SIG-M5 (cell line): ENCODE measurements around the gene BMP8B.
"Not testable (repeated sequence)": the region's sequence is repeated elsewhere in the genome, so short reads cannot be mapped to it uniquely, and the experiment has no call there.

Source experiments
- DNase-seq: peaks from one replicate; lab custom pipeline; 2025; lab: John Stamatoyannopoulos, UW

The BMP8B gene

GRCh38 chr1:39777896-39778295 lies 10.8 kb downstream of the BMP8B start:
- DNase-seq: not testable (repeated sequence)

DNA sequence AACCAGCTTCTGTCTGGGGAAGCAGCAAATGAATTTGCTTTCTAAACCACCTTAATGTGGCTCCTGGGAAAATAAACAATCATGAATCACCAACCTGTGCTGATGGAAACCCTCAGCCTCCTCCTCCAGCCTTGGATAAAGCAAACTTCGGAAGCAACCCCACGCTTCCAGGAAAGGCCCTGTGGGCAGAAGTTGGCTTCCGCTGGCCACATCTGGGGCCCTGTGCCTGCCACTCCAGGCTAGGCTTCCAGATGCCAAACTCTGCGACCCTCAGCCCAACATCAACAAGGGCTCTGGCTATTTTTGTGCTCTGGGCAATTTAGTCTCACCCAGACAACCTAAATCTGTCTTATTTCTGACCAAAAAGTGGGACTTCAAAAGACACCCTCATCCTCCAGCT lies 11.4 kb downstream of the BMP8B start:
- DNase-seq: no peak

DNA sequence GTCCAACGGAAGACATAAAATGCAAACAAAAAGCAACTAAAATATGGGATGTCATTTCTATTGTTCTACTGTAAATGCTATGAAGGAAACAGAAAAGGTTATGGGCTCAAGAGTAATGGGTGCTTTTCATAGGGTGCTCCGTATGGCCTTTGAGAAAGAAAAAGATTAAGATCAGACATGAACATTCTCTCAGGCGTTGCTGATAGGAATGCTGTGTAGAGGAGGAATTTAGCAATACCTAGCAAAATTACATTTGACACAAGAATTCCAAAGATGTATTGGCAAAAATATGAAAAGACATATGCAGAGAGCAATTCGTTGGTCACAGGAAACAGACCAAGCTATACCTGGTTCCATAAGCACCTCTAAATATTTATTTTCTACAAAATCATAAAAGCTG lies 11.8 kb downstream of the BMP8B start:
- no peak for DNase-seq

- DNase-seq: no peak
Measured at GRCh38 chr1:39776400-39776713, 12.3 kb downstream of the BMP8B start.

DNA sequence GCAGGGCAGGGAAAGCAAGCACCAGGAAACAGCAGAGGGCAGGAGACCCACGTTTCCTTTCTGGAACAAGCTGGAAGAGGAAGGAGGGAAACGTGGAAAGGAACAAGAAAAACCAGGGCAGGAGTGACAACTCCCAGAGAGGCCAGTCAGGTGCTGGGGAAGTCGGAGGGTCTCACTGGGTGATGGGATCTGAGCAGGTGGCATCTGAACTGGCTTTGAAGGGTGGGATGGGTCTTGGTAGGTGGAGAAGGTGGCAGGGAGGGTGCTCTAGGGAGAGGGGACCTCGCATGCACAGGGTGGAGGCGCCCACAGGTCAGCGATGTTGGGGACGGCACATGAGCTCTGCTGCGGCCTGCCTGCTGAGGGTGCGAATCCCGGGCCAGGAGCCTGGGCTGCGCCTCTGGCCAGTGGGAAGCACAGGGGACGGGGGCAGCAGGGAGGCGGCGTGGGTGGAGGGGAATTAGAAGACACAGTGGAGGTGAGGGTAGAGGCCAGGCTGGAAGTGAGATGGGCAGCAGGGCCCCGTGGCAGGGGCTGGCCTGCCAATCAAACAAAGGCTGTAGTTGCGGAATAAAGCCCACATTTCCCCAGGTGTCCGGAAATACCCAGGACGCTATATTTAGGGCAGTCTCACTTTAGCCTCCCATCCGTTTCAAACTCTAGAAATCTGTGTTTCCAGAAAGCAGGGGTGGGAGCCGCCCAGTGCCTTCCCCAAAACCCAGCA lies 12.8 kb downstream of the BMP8B start:
- DNase-seq: not testable (repeated sequence)

- DNase-seq: not testable (repeated sequence)
Measured at GRCh38 chr1:39775141-39775540, 13.5 kb downstream of the BMP8B start.

DNA sequence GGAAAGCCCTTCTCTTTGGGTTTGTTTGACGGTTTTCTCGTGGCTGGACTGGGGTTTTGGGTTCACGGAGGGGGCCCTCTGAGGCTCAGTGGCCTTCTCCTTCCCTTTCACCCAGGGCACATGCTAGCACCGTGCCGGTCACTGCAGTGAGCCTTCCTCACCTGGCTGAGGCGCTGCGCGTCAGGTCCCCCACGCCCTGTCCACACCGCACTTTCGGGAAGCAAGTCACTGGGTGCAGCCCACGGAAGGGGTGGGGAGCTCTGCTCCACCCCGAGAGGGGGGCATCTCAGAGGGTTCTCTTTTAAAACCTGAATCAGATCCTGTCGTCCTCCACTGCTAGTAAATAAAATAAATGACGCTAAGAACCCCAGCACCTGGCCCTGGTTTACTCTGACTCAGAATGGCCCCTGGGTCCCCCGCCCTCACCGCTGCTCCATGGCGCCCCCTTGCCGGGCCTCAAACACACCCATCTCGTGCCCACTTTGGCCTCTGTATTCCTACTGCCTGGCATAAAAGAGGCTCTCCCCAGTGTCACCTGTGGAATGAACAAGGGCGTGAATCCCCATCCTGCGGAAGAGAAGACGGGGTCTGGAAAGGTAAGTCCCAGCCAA lies 15.2 kb downstream of the BMP8B start:
- not testable (repeated sequence) for DNase-seq

GRCh38 chr1:39771022-39771532 lies 17.6 kb downstream of the BMP8B start, which contains the start of gene OXCT2:
Gene OXCT2, minus strand, starts transcription at chr1:39771348. Its CDS starts 93 bp downstream, at chr1:39771255.
- DNase-seq: not testable (repeated sequence)

DNA sequence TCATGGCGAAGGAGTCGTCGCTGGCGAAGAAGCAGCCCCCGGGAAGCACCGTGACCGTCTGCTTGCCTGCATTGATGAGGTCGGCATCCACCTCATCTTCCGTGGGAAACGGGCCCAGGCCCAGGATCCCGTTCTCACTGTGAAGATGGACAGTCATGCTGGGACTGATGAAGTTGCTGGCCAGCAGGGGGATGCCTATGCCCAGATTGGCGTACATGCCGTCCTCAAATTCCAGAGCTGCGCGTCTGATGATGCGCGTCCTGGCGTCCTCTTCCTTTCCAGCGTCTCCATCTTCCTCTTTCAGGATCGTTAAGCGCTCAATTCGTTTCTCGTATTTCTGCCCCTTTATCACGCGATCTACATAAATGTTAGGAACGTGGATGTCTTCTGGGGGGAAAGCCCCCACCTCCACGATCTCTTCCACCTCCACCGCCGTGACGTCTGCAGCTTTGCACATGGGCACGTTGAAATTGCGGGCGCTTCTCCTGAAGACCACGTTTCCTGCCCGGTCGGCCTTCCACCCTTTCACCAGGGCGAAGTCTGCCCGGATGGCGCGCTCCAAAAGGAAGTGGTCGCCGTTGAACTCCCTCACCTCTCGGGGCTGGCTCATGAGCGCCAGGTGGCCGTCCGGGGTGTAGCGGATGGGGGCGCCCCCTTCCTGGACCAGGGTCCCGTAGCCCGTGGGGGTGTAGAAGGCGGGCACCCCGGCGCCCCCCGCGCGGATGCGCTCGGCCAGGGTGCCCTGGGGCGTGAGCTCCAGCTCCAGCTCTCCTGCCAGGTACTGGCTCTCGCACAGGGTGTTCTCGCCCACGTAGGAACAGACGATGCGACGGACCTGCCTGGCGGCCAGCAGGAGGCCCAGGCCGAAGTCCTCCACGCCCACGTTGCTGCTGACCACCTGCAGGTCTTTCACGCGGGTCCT lies 18.3 kb downstream of the BMP8B start:
- not testable (repeated sequence) for DNase-seq

GRCh38 chr1:39769502-39769901 lies 19.2 kb downstream of the BMP8B start:
- DNase-seq: not testable (repeated sequence)

DNA sequence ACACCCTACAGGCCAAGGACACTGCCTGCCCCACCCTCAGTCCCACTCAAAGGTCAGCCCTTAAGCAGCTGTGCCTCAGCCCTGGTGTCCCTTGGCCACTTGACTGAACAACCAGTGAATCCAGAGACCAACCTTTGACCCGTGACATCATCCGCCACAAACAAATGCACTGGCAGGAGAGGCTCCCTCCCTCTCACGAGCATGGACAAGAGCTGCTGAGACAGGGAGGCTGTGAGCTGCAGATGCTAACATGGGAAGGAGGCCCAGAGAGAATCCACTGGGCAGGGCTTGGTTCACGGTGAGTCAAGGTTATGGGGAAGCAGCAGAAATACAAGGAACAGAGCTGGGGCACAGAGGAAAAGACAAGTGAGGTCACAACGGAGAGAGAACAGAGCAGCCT lies 22.2 kb downstream of the BMP8B start:
- not testable (repeated sequence) for DNase-seq

- DNase-seq: not testable (repeated sequence)
Measured at GRCh38 chr1:39764512-39764911, 24.2 kb downstream of the BMP8B start.

DNA sequence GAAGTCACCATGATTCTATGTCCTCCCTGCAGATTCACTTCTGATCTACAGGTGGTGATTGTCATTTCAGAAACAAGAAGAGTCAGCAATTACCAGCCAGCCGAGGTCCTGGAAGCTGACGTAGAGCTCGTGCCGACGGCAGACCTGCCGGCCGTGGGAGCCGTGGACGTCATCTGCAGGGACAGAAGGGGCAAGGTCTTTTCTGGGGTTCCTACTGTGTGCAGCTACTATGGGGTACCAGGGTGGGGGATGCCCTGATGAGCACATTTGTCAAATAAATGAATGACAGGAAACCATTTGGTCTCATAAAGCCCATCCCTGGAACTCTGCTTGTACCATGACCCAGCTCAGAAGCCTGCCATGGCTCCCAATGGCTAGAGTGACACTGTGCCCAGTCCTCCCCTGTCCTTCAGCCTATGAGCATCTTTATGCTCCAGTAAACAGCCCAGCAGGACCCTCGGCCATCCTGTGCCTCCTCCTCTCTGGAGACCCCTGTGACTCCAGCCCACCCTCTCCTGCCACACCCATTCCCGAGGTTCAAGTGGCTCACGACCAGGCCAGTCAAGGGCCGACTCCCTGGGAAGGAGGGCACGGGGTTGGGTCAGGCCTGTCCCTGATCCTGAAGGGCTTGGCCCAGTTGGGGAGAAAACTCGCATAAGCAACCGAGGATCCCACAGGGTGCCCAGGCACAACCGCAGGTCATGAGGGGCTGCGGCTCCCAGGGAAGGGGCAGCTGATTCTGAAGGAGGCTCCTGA lies 24.9 kb downstream of the BMP8B start:
- DNase-seq: not testable (repeated sequence)

- no peak for DNase-seq
Measured at GRCh38 chr1:39762550-39763540, 25.8 kb downstream of the BMP8B start.

DNA sequence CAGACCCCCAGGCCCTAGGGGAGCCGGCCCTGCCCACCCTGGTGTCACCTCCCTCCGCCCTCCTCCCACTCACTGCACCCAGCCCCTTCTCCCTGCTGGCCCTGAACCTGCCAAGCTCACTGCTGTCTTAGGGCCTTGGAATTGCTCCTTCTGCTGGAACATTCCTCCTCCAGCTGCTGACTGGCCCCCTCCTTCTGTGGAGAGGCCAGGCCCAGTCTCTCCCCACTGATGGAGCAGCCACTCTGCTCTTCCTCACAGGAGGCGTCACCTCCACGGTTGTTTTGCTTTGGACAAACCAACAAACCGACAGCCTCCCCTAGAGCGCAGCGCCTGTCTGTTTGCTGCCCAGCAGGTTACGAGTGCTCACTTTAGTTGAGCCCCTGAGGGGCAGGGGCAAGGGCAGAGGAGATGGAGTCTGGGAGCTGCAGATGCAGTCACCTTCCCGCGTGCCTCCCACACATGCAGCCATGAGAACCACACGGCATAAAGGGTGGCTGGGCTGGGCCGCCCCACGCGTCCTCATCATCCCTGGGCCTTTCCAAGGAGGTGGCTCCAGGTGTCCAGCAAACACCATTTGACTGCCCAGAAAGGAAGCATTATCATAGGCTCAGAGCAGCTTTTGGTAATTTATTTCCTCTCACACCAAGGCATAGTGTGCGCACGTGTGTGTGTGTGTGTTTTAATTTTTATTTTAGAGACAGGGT lies 27.0 kb downstream of the BMP8B start:
- no peak for DNase-seq

- no peak for DNase-seq
Measured at GRCh38 chr1:39761016-39761415, 27.6 kb downstream of the BMP8B start.

- no peak for DNase-seq
Measured at GRCh38 chr1:39760074-39761008, 28.3 kb downstream of the BMP8B start.

DNA sequence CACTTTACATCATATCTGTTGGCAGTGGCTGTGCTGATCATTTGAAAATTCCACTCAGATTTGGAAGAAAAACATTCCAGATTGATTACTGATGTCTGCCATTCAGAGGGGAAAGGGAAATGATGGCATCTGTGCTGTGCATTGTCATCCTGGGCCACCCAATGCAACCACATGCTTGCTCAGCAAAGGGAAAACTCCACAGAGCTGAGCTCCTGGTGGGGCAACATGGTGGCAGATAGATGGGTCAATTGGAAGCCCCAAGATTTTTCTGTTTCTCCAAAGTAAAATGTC lies 29.3 kb downstream of the BMP8B start:
- DNase-seq: no peak
